Effector CD8-positive, alpha-beta T cell (primary cell): ENCODE data around the gene LHX2.
"Not testable (repeated sequence)": the region's sequence is repeated elsewhere in the genome, so short reads cannot be mapped to it uniquely, and the experiment has no call there.

ENCODE experiments used
- DNase-seq: peaks from one replicate; lab custom pipeline; 2025; lab: John Stamatoyannopoulos, UW
- total RNA-seq, 4 experiments: gene quantifications; one replicate each; lab custom pipeline; 2026; lab: John Stamatoyannopoulos, UW

The LHX2 gene, protein sequence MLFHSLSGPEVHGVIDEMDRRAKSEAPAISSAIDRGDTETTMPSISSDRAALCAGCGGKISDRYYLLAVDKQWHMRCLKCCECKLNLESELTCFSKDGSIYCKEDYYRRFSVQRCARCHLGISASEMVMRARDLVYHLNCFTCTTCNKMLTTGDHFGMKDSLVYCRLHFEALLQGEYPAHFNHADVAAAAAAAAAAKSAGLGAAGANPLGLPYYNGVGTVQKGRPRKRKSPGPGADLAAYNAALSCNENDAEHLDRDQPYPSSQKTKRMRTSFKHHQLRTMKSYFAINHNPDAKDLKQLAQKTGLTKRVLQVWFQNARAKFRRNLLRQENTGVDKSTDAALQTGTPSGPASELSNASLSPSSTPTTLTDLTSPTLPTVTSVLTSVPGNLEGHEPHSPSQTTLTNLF
- total RNA-seq = 0 reads per million in 4 experiments

DNA sequence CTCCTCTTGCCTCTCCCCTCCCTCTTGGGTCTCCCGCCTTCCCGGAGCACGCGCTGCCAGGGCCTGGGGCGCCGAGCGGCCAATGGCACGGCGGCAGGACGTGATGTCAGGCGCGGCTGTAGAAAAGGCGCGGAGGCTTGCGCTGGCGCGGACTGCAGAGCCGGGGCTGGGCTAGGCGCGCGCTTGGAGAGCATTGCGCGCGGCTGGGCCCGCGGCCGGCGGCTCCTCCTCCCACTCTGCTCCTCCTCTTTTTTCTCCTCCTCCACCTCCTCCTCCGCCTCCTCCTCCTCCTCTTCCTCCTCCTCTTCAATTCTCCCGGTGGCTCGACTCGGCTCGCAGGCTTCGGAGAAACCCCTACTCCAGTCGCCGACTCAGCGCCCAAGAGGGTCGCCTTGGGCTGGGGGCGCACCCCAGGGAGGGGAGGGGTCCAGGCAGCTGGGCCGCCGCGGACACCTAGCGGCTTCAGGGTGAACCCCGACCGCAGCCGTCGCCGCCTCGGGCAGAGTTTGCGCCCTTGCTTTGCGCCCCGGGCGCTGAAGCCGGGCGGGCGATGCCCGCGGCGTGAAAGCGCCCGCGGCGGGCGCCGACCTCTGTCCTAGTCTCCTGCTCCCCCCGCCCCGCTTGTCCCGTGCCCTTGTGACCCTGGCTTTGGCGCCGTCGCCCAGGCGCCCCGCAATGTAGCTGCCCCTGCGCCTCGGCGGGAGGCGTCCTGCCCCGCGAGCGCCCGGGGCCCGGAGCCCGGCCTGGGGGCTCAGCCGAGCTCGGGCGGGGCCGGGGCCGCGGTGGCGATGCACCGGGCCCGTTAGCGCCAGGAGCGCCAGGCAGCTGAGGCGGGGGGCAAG lies at the start of gene LHX2:
Gene LHX2, plus strand, starts transcription at position 309 of the 842 bp plus-strand sequence. CDS start 581 bp downstream, outside the sequence.
- DNase-seq = no peak

DNA sequence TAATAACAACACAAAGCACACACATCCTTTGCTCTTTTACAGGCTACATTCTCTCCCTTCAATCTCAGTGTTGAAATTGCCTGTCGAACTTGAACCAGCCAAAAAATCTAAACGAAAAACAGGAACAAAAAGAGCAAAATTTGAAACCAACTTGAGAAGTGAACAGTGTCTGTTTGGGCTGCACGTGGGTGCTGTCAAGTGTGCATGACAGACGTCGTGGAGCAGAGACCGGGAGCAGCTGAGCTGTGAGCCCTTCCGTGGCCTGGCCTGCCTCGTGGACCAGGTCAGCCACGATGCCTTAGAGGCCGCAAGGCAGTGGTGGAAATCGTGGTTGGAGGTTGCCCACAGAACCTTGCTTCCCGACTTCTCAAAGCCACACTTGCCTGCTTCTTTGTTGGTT lies 46.8 kb upstream of the LHX2 start:
- no peak for DNase-seq

DNA sequence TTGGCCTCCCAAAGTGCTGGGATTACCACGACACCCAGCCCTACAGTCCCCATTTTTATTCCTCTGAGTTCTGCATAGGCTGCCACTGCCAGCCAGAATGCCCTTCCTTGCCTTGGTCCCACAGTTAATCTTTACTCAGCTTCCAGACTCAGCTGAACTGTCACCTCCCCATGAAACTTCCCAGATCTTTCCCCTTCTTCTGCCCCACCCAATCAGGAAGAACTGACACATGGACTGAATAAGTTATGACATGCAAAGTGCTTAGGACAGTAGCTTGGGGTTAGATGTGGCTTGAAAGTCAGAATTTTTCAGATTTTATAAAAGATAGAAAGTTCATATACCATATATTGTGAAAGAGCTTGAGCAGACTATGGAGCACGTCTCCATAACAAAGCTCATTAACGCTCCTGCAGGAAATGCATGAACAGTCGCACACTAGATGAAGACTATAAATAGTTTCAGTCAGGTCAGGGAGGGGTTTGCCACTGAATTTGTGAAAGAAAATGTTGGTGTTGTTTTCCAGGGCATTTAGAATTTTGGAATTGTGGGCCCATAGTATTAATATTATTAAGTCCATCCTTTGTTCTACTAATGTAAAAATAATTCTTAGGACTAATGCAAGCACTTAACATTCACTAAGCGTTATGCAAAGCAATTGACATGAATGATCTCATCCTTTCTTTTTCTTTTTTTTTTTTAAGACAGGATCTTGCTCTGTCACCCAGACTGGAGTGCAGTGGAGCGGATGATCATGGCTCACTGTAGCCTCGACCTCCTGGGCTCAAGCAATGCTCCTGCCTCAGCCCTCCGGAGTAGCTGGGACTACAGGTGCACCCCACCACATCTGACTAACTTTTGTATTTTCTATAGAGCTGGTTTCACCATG lies 45.5 kb upstream of the LHX2 start:
- DNase-seq = no peak

DNA sequence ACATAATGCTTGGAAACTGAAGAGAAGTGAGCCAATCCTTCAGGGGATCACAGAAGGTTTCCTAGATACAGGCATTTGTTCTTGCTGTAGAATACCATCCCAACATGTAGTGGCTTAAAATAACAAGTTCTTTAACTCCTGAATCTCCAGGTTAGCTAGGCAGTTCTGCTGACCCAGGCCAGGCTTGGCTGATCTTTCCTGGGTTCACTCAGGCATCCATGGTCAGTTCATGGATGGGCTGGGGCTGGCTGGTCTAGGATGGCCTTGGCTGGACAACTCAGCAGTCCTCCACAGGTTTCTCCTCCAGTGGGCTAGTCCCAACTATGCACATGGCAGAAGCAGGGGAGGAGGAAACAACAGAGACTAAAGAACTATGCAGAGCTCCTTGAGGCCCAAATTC lies 44.2 kb upstream of the LHX2 start:
- no peak for DNase-seq

DNA sequence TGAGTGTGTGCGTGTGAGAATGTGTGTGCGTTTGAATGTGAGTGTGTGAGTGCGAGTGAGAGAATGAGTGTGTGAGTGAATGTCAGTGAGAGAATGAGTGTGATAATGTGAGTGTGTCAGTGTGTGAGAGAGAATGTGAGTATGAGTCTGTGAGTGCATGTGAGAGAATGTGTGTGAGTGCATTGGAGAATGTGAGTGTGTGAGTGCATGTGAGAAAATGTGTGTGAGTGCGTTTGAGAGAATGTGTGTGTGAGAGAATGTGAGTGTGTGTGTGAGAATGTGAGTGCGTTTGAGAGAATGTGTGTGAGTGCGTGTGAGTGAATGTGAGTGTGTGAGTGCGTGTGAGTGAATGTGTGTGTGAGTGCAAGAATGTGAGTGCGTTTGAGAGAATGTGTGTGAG lies 39.0 kb upstream of the LHX2 start:
- DNase-seq = no peak

DNA sequence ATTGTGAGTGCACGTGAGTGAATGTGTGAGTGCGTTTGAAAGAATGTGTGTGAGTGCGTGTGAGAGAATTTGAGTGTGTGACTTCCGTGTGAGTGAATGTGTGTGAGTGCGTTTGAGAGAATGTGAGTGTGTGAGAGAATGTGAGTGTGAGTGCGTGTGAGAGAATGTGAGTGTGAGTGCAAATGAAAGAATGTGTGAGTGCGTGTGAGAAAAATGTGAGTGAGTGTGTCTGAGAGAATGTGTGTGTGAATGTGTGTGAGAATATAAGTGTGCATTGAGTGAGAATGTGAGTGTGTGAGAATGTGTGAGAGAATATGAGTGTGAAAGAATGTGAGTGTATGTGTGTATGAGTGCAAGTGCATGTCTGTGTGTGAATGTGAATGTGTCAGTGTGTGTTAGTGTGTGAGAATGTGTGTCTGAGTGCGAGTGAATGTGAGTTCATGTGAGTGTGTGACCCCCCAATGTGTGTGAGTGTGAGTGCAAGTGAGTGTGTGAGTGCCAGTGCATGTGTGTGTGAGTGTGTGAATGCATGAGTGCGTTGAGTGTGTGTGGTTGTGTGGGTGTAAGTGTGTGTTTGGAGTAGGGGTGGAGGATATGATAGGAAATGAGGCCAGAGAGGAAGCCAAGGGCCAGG lies 37.9 kb upstream of the LHX2 start:
- DNase-seq = no peak

DNA sequence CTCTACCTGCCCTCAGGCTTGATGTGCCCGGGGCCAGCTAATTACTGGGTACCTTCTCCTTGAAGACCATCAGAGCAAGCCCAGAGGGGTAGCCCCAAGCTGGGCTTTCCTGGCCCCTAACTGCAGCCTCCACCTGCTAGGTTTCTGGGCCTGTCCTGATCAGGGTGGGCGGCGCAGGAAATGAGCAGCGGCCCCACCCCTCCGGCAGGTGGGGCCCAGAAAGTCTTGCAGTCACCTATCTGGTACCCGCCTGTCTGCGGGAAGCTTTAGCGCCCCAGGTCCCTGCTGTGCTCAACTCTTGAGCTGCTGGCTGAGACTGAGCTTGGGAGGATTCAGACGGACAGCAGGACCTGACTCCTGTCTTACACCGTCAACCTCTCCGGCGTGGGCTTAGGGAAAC lies 37.1 kb upstream of the LHX2 start:
- no peak for DNase-seq

DNA sequence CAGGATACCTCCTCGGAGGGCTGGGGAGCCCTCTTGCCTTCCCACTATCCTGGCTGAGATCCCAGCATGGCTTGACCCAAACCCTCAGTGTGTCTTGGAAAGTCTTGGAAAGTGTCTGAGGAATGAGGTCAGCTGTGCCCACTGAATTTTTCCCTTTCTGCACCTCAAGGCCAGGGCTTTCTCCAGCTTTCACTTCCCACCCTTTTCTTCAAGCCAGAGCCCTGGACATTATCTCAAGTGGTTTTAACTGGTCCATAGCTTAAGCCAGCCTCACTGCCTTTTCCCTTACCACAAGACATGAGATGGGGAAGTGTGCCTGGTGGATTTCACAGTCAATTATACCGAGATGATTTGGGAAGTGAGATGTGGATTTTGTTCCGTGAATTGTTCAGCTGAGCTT lies 35.7 kb upstream of the LHX2 start:
- DNase-seq = no peak

DNA sequence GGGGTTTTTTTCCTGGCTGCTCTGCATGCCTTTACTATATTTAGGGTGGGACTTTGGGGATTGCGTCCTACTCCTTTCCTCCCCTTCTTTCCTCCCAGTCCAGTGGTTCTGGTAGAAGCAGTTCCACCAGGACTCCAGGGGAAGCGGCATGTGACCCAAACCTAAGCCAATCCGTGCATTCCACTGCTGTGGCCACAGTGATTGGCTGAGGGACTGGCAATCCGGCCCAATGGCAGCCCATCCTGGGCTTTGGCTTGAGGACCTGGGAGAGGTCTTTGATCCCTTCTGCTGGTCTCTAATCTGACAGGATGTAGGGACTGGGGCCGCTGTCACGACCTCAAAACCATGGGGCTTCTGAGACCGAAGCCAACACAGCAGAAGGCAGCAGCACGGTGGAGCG lies 35.0 kb upstream of the LHX2 start:
- DNase-seq = not testable (repeated sequence)

DNA sequence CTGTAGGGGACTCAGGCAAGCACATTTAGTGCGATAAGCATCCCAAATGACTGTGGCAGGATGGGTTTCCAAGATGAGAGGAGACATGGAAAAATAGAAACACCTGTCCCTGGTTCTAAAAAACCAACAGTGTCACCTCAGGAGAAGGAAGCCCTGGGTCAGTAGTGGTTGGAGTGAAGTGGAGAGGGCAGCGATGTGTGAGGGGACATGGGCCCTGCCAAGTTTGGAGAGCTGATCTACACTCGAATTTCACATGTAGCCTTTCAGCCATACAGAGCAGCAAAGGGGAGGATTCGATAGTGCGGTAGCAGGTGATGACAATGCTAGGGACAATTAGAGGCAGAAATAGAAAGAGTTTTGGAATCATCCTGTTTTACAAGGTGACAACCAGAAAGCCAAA lies 32.6 kb upstream of the LHX2 start:
- no peak for DNase-seq

DNA sequence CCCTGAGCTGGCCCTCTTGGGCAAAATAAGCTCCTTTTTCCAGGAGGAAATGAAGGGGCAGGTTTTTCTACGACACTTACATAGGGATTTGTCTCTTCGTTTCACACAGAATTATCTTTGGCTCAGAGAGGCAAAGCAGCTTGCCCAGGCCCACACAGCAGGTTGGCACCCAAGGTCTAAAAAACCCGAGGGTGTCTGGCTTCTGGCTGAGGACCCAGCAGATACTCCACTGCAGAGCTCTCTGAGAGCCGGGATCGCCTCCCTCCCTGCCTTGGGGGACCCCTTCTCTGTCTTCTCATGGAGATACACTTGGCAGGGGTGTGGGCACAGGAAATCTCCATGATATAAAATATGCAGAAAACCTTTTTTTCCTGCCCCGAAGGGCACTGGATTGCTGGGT lies 29.0 kb upstream of the LHX2 start:
- DNase-seq = no peak

DNA sequence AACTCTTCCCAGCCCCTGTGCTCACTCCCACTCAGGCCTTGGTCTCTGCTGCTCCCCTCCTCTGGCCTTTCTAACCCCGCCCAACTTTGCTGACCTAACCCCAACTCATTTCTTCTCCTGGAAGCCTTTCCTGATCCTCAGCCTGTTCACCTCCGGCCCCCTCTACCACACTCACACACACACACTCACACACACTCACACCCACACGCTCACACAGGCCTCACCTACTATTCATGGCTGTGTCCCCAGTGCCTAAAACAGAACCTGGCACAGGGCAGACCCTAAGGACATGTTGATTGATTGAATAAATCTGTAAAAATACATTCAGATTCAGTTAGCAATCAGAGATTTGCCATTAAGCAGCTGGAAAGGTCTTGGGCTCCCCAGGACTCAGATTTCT lies 28.5 kb upstream of the LHX2 start:
- DNase-seq = no peak

DNA sequence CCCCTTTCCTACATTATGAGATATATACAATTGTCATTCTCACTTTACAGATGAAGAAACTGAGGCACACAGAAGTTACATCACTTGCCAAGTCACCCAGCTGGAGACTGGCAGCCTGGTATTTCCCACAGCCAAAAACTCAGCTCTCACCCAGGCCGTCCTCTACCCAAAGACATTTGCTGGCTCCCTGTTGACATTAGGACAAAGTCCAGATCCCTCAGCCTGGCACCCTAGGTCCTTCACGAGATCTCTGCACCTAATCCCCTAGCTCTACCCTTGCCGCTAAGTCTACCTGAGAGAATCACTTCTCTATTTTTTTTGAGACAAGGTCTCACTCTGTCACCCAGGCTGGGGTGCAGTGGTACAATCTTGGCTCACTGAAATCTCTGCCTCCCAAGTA lies 26.8 kb upstream of the LHX2 start:
- no peak for DNase-seq

DNA sequence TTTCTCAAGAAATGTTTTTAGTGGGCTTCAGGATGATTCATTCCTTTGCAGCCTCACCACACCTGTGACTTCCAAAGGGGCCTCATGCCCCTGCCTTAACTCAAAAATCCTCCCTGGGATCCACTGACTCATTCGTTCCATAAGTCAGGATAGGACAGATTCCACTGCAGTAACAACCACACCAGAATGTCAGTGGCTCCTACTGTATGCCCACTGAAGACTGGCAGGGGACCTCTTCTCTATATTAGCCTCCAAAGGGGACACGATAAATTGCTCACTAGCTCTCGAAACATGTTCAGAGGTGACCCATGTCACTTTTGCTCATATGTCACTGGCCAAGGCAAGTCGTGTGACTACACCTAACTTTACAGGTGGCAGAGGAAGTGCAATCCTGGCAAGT lies 25.7 kb upstream of the LHX2 start:
- DNase-seq = no peak

DNA sequence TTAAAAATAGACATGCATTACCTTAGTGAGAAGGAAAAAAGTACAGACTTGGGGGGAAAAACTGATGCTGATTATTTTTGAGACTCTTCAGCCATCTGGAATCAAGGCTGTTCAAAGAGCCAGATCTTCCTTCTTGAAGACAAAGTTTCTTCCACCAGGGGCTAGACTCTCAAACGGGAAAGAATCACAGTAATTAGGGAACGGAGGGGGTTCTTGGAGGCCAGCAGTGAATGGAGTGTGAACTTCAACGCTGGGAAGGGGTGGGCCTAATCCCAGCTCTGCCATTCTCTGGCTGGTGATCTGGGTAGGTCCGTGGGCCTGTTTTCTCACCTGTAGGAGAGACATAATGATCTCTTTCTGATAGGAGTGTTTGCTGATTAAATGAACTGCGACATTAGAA lies 21.1 kb upstream of the LHX2 start:
- no peak for DNase-seq

DNA sequence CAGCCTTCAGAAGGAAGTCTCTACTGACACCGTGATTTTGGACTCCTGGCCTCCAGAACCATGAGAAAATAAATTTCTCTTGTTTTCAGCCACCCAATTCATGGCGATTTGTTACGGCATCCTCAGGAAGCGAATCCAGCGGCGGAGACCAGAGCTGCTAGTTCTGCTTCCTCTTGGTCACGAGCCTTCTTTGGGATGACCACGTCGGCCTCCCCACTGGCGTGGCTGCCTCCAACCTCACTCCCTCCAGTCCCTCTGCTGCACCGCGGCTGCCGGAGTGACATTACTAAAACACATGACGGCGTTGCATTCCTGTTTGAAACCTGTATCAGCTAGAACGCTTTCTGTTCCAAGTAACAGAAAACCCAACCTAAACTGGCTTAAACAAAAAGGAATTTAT lies 18.9 kb upstream of the LHX2 start:
- DNase-seq = not testable (repeated sequence)

DNA sequence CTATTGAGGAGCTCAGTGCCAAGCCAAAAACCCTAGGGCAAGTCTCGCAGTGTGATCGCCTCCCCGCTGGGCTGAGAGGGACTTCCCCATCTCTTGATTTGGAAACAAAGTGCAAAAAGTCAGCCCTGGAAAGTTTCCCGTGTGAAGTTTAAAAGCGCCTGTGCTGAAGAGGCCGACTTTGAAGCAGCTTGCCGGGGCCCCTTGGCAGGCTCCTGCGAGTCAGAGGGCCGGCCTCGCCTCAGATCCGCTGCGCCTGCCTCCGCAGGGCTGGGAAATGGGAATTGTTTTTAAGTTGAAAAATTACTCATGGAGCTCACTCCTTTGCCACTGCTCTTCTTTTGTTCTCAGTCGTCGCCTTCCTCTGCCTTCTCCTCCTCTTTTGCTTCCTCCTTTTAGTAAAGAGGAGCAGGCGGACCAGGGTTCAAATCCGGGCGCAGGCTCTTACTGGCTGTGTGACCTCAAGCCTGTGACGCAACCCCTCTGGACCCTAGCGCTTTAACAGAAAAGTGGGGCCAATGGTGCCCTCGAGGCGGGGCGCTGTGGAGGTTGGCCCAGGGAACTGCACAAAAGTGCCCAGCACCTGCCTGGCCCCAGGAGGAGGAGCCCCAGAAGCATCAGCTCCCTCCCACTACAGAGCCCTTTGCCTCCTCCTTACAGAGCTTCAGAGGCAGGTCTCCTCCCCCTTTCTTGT lies 14.7 kb upstream of the LHX2 start:
- no peak for DNase-seq

DNA sequence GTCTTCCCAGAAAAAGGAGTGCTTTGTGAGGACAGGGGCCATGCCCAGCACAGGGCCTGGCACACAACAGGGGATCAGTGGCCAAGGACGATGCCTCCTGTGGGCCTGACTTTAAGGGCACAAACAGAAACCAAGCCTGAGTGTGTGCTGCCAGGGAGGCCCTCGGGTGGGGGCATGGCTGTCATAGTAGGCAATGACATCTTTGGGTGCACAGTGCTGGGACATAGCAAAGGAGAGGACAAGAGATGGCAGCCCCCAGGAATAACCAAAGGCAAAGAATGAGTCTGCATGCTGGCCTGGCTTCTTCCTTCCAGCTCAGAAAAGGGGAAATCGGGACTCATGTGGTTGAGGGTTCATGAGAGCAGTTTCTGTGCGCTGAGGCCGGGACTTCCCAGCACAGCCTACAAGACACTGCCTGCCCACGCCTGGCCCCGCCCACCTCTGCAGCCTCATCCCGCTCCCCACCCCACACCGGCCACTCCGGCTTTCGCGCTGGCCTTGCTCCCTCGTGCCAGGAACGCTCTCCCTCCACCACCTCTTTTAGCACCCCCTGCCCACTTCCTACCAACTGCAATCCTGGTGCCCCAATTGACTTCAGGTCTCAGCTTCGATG lies 13.8 kb upstream of the LHX2 start:
- DNase-seq = no peak

DNA sequence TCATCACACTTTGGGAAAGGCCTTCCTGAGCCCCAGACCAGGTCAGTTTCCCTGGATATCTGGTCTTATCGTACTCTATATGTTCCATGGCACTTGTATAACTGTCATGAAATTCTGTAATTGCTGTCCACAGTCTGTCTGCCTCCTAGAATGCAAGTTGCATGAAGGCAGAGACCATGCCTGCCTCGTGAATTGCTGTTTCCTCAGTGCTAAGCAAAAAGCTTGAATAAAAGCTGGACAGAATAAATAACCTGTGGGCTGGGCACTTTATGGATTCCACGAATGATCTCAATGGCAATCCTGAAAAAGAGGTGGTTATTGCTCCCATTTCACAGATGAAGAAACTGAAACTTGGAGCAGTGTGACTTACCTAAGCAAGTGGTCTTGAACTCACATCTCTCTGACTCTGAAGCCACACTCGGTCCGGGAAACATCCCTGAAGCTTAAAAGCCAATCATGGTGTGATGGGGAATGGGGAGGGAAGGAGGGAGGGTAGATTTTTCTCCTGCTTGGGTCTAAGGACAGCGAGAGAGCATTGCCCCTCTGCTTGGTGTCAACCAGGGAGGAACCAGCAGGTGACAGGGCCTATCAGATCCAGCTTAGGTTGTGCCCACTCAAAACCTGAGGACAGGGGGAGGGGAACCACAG lies 13.2 kb upstream of the LHX2 start:
- no peak for DNase-seq

DNA sequence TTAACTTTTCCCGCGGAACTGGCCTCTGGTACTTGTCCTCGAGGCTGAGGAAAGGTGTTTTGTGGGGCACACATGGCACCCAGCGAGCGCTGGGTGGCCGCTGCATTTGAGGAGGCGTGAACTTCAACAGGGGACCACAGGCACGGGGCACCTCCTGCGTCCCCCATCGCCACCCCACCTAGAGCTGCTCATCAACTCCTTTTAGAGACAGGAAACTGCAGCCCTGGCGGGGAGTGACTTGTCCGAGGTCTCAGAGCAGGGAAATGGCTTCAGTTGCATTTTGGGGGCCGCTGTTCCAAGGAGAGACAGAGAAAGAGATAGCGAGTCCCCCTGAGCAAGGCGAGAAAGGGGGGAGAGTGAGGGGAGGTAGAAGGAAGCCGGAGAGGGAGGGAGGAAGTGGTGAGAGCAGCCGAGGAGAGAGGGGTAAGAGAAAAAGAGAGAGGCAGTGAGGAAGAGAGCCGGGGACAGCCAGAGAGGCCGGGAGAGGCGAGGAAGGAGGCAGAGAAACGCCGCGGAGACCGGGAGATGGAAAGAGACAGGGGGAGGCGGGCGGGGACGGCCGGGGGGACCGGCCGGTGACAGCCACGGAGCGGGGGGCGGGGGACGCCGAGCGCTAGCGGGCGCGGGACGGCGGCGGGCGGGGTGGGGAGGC lies 12.5 kb upstream of the LHX2 start:
- no peak for DNase-seq
